Measurements from ENCODE around the gene P2RY6. TPM values are rescaled to one million over a fixed set of nuclear protein-coding genes. Genes with fewer than 3 reads are reported as not detected.

Gene P2RY6
- total RNA-seq, 1 experiment from 2014 or later, result 34.7 TPM

DNA sequence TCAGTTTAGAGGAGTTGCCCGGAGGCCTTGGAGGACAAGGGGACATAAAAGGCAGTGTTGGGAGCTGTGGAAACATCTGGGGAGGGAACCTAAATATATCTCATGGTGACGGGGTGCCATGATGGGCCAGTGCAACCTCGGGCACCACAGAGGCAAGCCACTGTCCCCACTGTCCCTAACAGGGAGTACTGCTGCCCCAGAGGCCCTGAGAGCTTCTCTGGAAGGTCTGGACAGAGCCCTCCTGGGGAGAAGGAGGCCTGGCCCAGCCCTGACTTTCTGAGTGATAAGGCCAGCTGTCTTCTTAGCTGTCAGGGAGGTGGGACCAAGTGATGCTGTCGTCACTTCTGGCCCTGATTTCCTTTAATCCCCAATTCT is 5.5 kb upstream of the P2RY6 start:
- Histone ChIP-seq H4K20me1 (ENCODE audit: insufficient read depth) (no peaks in the 10 kb centered on the region), H3K4me2 (no peak overlapping the region), H3K27ac (no peak overlapping the region), H3F3A (ENCODE audit: insufficient read depth, low read depth) (peaks cover 51% of the 10 kb centered on the region), H3K9me2 (ENCODE audit: insufficient read depth) (no peaks in the 10 kb centered on the region), H3K27me3 (ENCODE audit: insufficient read depth, low read depth) (no peaks in the 10 kb centered on the region), H3K36me3 (ENCODE audit: low read depth) (no peaks in the 10 kb centered on the region), H3K4me1 (replicated peaks; ENCODE audit: insufficient read depth) (peaks cover 66% of the 10 kb centered on the region), H3K79me2 (ENCODE audit: low read depth) (no peaks in the 10 kb centered on the region), H3K4me3 (no peak overlapping the region), H3K9me3 (ENCODE audit: insufficient read depth, low read depth) (no peaks in the 10 kb centered on the region), H2AFZ (no peak overlapping the region)
- no peak for TF ChIP-seq EZH2 (IDR thresholded peaks at IDR 0.05; ENCODE audit: low read depth)
- TF ChIP-seq, protein P1, sequence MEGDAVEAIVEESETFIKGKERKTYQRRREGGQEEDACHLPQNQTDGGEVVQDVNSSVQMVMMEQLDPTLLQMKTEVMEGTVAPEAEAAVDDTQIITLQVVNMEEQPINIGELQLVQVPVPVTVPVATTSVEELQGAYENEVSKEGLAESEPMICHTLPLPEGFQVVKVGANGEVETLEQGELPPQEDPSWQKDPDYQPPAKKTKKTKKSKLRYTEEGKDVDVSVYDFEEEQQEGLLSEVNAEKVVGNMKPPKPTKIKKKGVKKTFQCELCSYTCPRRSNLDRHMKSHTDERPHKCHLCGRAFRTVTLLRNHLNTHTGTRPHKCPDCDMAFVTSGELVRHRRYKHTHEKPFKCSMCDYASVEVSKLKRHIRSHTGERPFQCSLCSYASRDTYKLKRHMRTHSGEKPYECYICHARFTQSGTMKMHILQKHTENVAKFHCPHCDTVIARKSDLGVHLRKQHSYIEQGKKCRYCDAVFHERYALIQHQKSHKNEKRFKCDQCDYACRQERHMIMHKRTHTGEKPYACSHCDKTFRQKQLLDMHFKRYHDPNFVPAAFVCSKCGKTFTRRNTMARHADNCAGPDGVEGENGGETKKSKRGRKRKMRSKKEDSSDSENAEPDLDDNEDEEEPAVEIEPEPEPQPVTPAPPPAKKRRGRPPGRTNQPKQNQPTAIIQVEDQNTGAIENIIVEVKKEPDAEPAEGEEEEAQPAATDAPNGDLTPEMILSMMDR (conservative IDR thresholded peaks at IDR 0.05), result no peak
- CTCF ChIA-PET, result interaction anchor here (1.3 kb wide), 1 partner anchor 9 kb away, joined by 4 read pairs; no protein-coding TSS in a partner anchor
- intact Hi-C loops (cut with micrococcal nuclease; ENCODE audit: unreplicated experiment), result no loop called here
- no TSS peak for BruUV-seq (replicated peaks)
- POLR2A ChIA-PET (ENCODE audit: unreplicated experiment), result no interaction called here
- DNase-seq, result no peak

DNA sequence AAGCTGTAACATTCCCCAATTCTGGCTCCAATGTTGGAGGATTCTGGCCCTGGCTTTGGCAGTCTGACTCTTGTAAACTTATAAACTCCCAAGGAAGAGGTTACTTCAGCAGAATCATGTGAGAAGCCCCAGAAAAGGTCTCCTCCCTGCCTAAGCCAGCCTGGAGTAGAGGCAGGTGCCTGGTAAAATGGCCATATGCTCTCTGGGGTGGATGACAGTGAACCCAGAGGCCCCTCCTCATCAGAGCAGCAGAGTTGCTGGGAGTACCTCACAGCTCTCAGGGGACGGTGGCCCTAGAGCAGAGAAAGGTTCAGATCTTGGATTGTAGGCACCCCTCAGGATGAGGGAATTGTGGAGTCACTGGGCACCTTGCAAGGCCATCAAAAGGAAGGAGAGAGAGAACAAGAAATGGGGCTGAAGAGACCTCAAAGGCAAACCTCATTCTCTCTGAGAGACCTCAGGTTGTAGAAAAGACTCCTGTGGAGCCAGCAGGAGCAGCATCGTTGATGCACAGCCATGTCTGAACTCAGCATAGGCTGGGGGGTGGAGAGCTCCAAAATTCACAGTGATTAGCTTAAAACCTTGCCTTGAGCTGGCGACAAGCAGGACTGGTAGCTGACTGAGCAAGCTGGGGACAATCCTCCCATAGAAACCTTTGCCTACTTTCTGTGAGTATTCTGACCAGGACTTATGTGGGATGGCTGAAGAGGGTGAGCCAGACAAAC is 4.9 kb upstream of the P2RY6 start:
- POLR2A ChIA-PET (ENCODE audit: unreplicated experiment), result no interaction called here
- CTCF ChIA-PET, result interaction anchor here (1.3 kb wide), 1 partner anchor 10 kb away, joined by 4 read pairs; no protein-coding TSS in a partner anchor
- no peak overlapping the region for H3K4me2 ChIP-seq
- H3K79me2 ChIP-seq (ENCODE audit: low read depth), result peaks cover 1% of the 10 kb centered on the region
- H3K27ac ChIP-seq, result no peak overlapping the region
- no peak overlapping the region for H3K4me3 ChIP-seq
- peaks cover 65% of the 10 kb centered on the region for H3K4me1 ChIP-seq (replicated peaks; ENCODE audit: insufficient read depth)
- no peaks in the 10 kb centered on the region for H3K36me3 ChIP-seq (ENCODE audit: low read depth)
- no peak overlapping the region for H2AFZ ChIP-seq
- no peaks in the 10 kb centered on the region for H3K9me2 ChIP-seq (ENCODE audit: insufficient read depth)
- TF ChIP-seq EZH2 (IDR thresholded peaks at IDR 0.05; ENCODE audit: low read depth), result no peak
- TF ChIP-seq, protein P1 (conservative IDR thresholded peaks at IDR 0.05), result no peak
- H3K9me3 ChIP-seq (ENCODE audit: insufficient read depth, low read depth), result no peaks in the 10 kb centered on the region
- no TSS peak for BruUV-seq (replicated peaks)
- peaks cover 51% of the 10 kb centered on the region for H3F3A ChIP-seq (ENCODE audit: insufficient read depth, low read depth)
- DNase-seq, result no peak
- H4K20me1 ChIP-seq (ENCODE audit: insufficient read depth), result no peaks in the 10 kb centered on the region
- intact Hi-C loops (cut with micrococcal nuclease; ENCODE audit: unreplicated experiment), result no loop called here
- H3K27me3 ChIP-seq (ENCODE audit: insufficient read depth, low read depth), result no peaks in the 10 kb centered on the region

DNA sequence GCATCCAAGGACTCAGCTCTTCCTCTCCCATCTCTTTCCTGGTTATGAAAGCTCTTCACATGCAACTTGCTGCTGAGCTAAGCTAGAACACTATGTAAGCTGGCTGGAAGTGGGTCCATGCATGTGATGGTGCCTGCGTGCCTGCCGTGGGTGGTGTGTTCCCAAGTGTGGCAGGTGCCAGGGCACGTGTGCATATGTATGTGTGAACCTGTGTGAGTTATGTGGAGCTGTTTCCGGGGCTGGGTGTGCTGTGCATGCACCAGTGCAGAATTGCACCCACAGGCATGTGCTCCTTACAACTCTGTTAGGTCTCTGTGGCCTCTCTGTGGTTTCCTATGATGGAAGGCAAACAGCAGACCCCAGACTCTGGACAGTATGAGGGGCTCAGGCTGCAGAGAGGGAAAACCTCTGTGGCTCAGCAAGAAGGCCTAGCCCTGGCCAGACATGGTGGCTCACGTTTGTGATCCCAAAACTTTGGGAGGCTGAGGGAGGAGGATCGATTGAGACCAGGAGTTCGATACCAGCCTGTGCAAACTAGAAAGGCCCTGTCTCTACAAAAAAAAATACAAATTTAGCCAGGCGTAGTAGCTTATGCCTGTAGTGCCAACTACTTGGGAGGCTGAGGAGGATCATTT is 4.1 kb upstream of the P2RY6 start:
- TF ChIP-seq, protein P1 (conservative IDR thresholded peaks at IDR 0.05), result no peak
- no peak for TF ChIP-seq EZH2 (IDR thresholded peaks at IDR 0.05; ENCODE audit: low read depth)
- Histone ChIP-seq H4K20me1 (ENCODE audit: insufficient read depth) (no peaks in the 10 kb centered on the region), H3K27ac (no peak overlapping the region), H3K4me1 (replicated peaks; ENCODE audit: insufficient read depth) (peaks cover 57% of the 10 kb centered on the region), H3K9me2 (ENCODE audit: insufficient read depth) (no peaks in the 10 kb centered on the region), H3K36me3 (ENCODE audit: low read depth) (no peaks in the 10 kb centered on the region), H3K27me3 (ENCODE audit: insufficient read depth, low read depth) (no peaks in the 10 kb centered on the region), H3K4me3 (no peak overlapping the region), H3K9me3 (ENCODE audit: insufficient read depth, low read depth) (no peaks in the 10 kb centered on the region), H3K79me2 (ENCODE audit: low read depth) (peaks cover 9% of the 10 kb centered on the region), H3F3A (ENCODE audit: insufficient read depth, low read depth) (peaks cover 52% of the 10 kb centered on the region), H2AFZ (no peak overlapping the region), H3K4me2 (no peak overlapping the region)
- POLR2A ChIA-PET (ENCODE audit: unreplicated experiment), result interaction anchor here (0.5 kb wide), 1 partner anchor 115 kb away, joined by 12 read pairs; no protein-coding TSS in a partner anchor
- CTCF ChIA-PET, result no interaction called here
- no TSS peak for BruUV-seq (replicated peaks)
- no peak for DNase-seq
- intact Hi-C loops (cut with micrococcal nuclease; ENCODE audit: unreplicated experiment), result no loop called here
